Activated CD4-positive, alpha-beta T cell treated with anti-CD3 and anti-CD28 coated beads for 36 hours (primary cell): Measurements from ENCODE around the gene ALKAL2. TPM values are rescaled to one million over a fixed set of nuclear protein-coding genes. Genes with fewer than 3 reads are reported as not detected.

Experiments
- ATAC-seq: fragments of 200-7000 bp; cut with Tn5 transposase; one replicate; pipeline ENCODE4 v1.10.0; 2021; ENCODE audit warnings: mild to moderate bottlenecking, moderate library complexity
- CTCF ChIA-PET: fragments of 350-600 bp; sonication (Branson Sonifier 250); formaldehyde crosslinking; loops from one replicate; lab custom pipeline; 2021; ENCODE audit warnings: antibody characterized with exemption; lab: Charles Lee
- POLR2A ChIA-PET: fragments of 350-600 bp; sonication (Branson Sonifier 250); formaldehyde crosslinking; loops from one replicate; lab custom pipeline; 2021; ENCODE audit warnings: antibody characterized with exemption, inconsistent platforms; lab: Charles Lee
- DNase-seq: peaks from one replicate; pipeline ENCODE4 v3.0.0-alpha.2; 2020
- H3K27ac Mint-ChIP-seq: one replicate; pipeline ENCODE4 v1.8.0; 2021; ENCODE audit warnings: mixed read lengths
- H3K27me3 Mint-ChIP-seq: one replicate; pipeline ENCODE4 v1.8.0; 2021; ENCODE audit warnings: mixed read lengths
- H3K36me3 Mint-ChIP-seq: one replicate; pipeline ENCODE4 v1.8.0; 2021; ENCODE audit warnings: low read depth, mixed read lengths
- H3K4me1 Mint-ChIP-seq: one replicate; pipeline ENCODE4 v1.8.0; 2021; ENCODE audit warnings: mixed read lengths
- H3K4me3 Mint-ChIP-seq: one replicate; pipeline ENCODE4 v1.8.0; 2021; ENCODE audit warnings: mild to moderate bottlenecking, moderate library complexity, mixed read lengths
- H3K9me3 Mint-ChIP-seq: one replicate; pipeline ENCODE4 v1.8.0; 2021; ENCODE audit warnings: low read depth, mixed read lengths
- intact Hi-C, 2 experiments: fragments of 100-400 bp; cut with DNase I in 1 of 2; cut with micrococcal nuclease in 1 of 2; formaldehyde crosslinking; loops; one replicate each; pipeline versions ENCODE4 v1.14.2 to v1.15.1; 2022 to 2024; cut with DNase I, micrococcal nuclease
- total RNA-seq, 2 experiments: library from RNA; stranded (reverse); gene quantifications; one replicate each; pipeline ENCODE4 v1.2.3, GENCODE V29; 2021

Gene ALKAL2
- total RNA-seq, 2 experiments from 2014 or later = not detected

DNA sequence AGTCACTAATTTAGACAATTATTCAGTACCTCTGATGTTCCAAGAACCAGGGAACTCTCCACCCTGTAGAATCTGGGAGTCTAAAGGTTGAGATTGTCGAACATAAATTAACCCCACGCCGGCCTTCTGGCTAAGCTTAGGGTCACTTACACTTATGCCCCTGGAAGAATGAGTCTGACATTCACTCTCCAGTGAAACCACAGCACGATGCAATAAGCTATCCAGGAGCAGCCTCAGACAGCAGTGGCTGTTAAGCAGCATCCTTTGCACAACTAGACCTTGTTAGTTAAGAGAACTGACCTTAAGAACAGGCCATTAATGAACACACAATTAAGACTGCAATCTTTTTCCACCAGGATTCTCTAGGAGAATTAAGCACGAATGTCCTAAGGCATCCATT, 49.0 kb downstream of the ALKAL2 start:
- CTCF ChIA-PET = interaction anchor here (2.4 kb wide), 1 partner anchor 35 kb away, joined by 6 read pairs; no protein-coding TSS in a partner anchor
- Mint-ChIP-seq H3K36me3 (peaks cover 29% of the 10 kb centered on the region), H3K27me3 (no peaks in the 10 kb centered on the region), H3K4me1 (no peaks in the 10 kb centered on the region), H3K4me3 (no peak overlapping the region), H3K9me3 (peaks cover 7% of the 10 kb centered on the region), H3K27ac (no peak overlapping the region)
- DNase-seq (no peak), ATAC-seq (no peak)
- POLR2A ChIA-PET = no interaction called here
- intact Hi-C loops = no loop called here

DNA sequence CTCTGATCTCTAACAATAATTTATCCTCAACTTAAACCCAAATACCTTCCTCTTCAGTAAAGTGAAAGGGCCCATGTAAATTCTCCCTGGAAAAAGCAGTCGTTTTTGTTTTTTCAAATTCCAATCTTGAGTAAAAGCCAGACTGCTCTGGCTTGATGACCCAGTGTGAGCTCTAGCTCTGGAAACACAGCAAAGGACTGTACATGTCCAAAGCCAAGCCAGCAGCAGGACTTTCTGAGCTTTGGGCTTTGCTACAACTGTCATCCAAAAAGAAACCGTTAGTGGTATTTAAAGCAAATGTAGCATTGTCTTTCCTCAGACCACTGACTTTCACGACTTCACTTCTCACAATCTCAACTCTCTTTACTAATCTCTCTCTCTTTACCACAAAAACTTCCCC, 49.5 kb downstream of the ALKAL2 start:
- intact Hi-C loops = no loop called here
- Mint-ChIP-seq H3K4me1 (no peaks in the 10 kb centered on the region), H3K27me3 (no peaks in the 10 kb centered on the region), H3K9me3 (peaks cover 7% of the 10 kb centered on the region), H3K27ac (no peak overlapping the region), H3K36me3 (peaks cover 25% of the 10 kb centered on the region), H3K4me3 (no peak overlapping the region)
- ChIA-PET CTCF (no interaction called here), POLR2A (no interaction called here)
- no peak for ATAC-seq
- DNase-seq = no peak

DNA sequence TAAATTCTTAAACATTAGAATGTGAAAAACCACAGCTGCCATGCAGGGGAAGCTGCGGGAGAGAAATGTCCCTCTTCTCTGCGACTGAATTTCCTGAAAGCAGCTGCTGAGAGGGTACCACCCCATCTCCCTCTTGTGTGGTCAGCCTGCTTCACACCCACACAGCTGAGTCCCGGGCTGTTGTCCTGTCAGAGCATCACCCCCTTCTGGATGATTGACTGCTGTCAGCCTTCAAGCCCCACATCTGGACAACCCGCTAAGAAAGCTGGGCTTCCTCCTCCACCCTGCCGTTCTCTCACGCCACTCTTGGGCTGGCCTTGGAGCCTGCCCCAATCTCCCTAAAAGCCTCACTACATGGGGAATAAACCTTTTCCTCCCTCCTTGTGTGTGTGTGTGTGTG, 50.0 kb downstream of the ALKAL2 start:
- Mint-ChIP-seq H3K36me3 (peaks cover 19% of the 10 kb centered on the region), H3K27me3 (no peaks in the 10 kb centered on the region), H3K9me3 (peaks cover 7% of the 10 kb centered on the region), H3K4me3 (no peak overlapping the region), H3K27ac (no peak overlapping the region), H3K4me1 (no peaks in the 10 kb centered on the region)
- POLR2A ChIA-PET = interaction anchor here (0.7 kb wide), 1 partner anchor 18 kb away, joined by 4 read pairs; no protein-coding TSS in a partner anchor
- CTCF ChIA-PET = interaction anchor here (1.1 to 1.3 kb wide), 2 partner anchors 17 to 52 kb away, joined by 3 to 4 read pairs; no protein-coding TSS in a partner anchor
- no peak for ATAC-seq
- intact Hi-C loops = no loop called here
- no peak for DNase-seq

DNA sequence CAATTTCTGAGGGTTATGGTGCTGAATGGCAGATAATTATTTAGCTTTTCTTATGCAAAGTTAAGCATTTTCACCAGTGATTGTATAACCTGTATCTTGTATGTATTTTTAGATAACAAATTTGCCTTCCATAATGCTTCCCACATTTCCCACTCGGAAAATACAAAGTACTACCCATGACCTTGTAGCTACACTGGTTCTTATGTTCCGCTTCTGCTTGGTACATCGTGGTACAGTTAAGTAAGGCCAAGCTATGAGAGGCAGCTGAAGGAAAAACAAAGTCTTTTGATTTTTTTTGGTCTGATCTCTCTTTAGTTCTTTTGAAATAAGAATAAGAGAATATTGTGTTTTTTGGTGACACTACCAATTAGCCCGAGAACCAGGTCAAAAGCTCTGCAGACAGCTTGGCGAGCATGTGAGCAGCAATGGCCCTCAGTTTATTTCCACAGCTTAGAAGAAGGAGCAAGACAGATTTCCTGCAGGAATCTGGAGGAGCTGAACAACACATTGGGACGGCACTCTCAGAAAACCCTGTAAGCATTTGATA, 50.8 kb downstream of the ALKAL2 start:
- POLR2A ChIA-PET = interaction anchor here (0.7 kb wide), 1 partner anchor 19 kb away, joined by 4 read pairs; no protein-coding TSS in a partner anchor

DNA sequence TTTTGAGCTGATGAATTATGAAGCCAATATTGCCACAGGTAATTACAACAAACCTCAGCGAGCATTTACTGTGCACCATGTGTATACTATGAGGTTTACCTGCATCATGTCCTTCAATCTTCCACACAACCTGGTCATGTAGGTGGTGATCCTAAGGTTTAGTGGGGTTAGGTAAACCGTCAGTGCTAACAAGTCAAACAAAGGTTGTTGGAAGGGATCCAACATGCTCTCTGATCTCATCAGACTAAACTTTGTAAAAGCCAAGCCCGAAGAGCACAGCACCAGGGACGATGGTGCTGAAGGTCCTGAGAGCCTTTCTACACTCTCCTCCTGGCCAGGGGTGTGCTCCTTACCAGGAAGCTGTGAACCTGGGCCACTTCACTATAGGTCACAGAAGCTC, 53.5 kb downstream of the ALKAL2 start:
- ChIA-PET CTCF (no interaction called here), POLR2A (no interaction called here)
- ATAC-seq (no peak), DNase-seq (no peak)
- no peaks in the 10 kb centered on the region for H3K4me1 Mint-ChIP-seq
- H3K27ac Mint-ChIP-seq = no peak overlapping the region
- H3K9me3 Mint-ChIP-seq = no peaks in the 10 kb centered on the region
- no peaks in the 10 kb centered on the region for H3K27me3 Mint-ChIP-seq
- H3K4me3 Mint-ChIP-seq = no peak overlapping the region
- intact Hi-C loops = no loop called here
- peaks cover 5% of the 10 kb centered on the region for H3K36me3 Mint-ChIP-seq

More for the DNA sequence above, 50.8 kb downstream of the ALKAL2 start:
- H3K27me3 Mint-ChIP-seq = no peaks in the 10 kb centered on the region
- no peak overlapping the region for H3K4me3 Mint-ChIP-seq
- H3K4me1 Mint-ChIP-seq = no peaks in the 10 kb centered on the region
- CTCF ChIA-PET = interaction anchor here (0.6 to 1.3 kb wide), 5 partner anchors 10 to 1533 kb away, joined by 3 to 4 read pairs (median 4); no protein-coding TSS in a partner anchor
- peaks cover 14% of the 10 kb centered on the region for H3K36me3 Mint-ChIP-seq
- H3K27ac Mint-ChIP-seq = no peak overlapping the region
- H3K9me3 Mint-ChIP-seq = peaks cover 4% of the 10 kb centered on the region
- intact Hi-C loops = no loop called here
- DNase-seq = no peak
- ATAC-seq = no peak

DNA sequence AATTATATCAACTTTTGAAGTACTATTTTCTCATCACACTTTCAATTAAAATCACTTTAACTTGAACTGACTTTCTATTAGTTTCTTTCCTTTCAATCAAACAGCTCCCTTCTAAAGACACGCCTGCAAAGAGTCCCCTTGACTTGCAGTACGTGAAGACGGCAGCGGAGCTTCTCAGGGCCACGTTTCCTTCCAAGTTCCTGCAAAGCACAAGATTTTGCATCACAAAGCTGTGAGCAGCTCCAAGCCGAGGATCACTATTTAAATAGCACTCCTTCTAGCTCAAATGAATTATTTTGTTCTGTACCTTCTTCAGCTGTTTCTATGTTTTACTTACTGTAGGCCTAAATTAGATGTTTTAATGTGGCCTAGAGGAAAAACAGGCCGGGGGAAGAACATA, 54.9 kb downstream of the ALKAL2 start:
- CTCF ChIA-PET = interaction anchor here (1.1 to 1.7 kb wide), 2 partner anchors 12 to 14 kb away, joined by 3 to 4 read pairs; no protein-coding TSS in a partner anchor

DNA sequence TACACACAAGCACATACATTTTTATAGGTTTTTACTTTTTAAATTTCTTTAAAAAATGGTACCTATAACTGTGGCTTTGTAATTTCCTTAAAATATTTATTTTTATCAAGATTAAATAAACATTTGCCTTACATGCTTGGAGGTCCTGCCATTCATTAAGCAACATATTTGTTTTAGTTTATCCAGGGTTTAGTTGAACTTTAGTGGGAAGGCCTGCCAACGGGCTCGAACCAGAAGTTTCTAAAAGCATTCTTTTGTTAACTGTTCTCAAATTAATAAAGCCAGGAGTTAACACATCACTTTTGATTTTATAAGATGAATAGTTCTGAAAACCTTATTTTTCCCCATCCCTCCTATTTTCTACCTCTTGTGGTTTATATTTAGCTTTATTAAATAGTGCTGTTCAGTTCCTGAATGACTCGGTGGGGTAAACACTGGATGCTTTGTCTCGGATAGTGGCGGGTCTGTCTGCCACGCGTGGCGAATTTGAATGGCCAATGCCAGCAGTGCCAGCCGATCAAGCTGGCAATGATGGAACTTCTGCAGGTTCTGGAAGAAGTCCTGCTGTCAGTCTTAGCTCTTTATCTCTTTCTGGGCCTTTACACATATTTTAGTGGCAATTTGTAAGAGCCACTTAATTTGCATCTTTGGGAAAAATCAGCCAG, 56.2 kb downstream of the ALKAL2 start:
- H3K27me3 Mint-ChIP-seq = no peaks in the 10 kb centered on the region
- H3K4me3 Mint-ChIP-seq = no peak overlapping the region
- no peak overlapping the region for H3K27ac Mint-ChIP-seq
- DNase-seq = no peak
- peaks cover 18% of the 10 kb centered on the region for H3K36me3 Mint-ChIP-seq
- ATAC-seq = no peak
- intact Hi-C loops = no loop called here
- ChIA-PET CTCF (no interaction called here), POLR2A (no interaction called here)
- peaks cover 2% of the 10 kb centered on the region for H3K4me1 Mint-ChIP-seq
- H3K9me3 Mint-ChIP-seq = no peaks in the 10 kb centered on the region

More for the DNA sequence above, 54.9 kb downstream of the ALKAL2 start:
- H3K36me3 Mint-ChIP-seq = peaks cover 12% of the 10 kb centered on the region
- H3K27ac Mint-ChIP-seq = no peak overlapping the region
- H3K27me3 Mint-ChIP-seq = no peaks in the 10 kb centered on the region
- no peak overlapping the region for H3K4me3 Mint-ChIP-seq
- intact Hi-C loops = no loop called here
- peaks cover under 1% of the 10 kb centered on the region for H3K4me1 Mint-ChIP-seq
- ATAC-seq (no peak), DNase-seq (no peak)
- POLR2A ChIA-PET = no interaction called here
- H3K9me3 Mint-ChIP-seq = no peaks in the 10 kb centered on the region

Other genes starting within 250 kb of the ALKAL2 start
- under 1 TPM; 0.51 to 0.96 TPM for gene FAM110C, start 241.6 kb downstream of the ALKAL2 start, total RNA-seq
- gene SH3YL1, start 24.1 kb downstream of the ALKAL2 start, total RNA-seq = 10 to 100 TPM; 17.7 to 18.1 TPM
- 100 to 1,000 TPM; 136 to 139 TPM for gene ACP1, start 23.1 kb downstream of the ALKAL2 start, total RNA-seq